ENCODE data around the gene ZNF10.

Gene ZNF10

DNA sequence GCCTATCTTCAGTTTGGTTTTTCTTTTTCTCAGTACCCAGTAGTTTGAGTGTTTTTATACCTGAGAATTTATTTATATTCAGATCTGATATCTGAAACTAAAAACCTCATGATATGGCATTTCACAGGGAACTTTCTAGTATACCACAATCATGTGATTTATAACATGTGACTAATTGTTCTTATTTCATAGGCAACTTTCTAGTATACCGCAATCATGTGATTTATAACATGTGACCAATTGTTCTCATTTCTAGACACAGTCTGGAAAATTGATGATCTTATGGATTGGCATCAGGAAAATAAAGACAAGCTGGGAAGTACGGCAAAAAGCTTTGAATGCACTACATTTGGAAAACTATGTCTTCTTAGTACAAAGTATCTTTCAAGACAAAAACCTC is 71.5 kb downstream of the ZNF10 start:
- H3K27ac ChIP-seq = no peak overlapping the region
- TF ChIP-seq ZFX (IDR thresholded peaks at IDR 0.05) = no peak
- TF ChIP-seq, protein P1, sequence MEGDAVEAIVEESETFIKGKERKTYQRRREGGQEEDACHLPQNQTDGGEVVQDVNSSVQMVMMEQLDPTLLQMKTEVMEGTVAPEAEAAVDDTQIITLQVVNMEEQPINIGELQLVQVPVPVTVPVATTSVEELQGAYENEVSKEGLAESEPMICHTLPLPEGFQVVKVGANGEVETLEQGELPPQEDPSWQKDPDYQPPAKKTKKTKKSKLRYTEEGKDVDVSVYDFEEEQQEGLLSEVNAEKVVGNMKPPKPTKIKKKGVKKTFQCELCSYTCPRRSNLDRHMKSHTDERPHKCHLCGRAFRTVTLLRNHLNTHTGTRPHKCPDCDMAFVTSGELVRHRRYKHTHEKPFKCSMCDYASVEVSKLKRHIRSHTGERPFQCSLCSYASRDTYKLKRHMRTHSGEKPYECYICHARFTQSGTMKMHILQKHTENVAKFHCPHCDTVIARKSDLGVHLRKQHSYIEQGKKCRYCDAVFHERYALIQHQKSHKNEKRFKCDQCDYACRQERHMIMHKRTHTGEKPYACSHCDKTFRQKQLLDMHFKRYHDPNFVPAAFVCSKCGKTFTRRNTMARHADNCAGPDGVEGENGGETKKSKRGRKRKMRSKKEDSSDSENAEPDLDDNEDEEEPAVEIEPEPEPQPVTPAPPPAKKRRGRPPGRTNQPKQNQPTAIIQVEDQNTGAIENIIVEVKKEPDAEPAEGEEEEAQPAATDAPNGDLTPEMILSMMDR (conservative IDR thresholded peaks at IDR 0.05) = no peak

DNA sequence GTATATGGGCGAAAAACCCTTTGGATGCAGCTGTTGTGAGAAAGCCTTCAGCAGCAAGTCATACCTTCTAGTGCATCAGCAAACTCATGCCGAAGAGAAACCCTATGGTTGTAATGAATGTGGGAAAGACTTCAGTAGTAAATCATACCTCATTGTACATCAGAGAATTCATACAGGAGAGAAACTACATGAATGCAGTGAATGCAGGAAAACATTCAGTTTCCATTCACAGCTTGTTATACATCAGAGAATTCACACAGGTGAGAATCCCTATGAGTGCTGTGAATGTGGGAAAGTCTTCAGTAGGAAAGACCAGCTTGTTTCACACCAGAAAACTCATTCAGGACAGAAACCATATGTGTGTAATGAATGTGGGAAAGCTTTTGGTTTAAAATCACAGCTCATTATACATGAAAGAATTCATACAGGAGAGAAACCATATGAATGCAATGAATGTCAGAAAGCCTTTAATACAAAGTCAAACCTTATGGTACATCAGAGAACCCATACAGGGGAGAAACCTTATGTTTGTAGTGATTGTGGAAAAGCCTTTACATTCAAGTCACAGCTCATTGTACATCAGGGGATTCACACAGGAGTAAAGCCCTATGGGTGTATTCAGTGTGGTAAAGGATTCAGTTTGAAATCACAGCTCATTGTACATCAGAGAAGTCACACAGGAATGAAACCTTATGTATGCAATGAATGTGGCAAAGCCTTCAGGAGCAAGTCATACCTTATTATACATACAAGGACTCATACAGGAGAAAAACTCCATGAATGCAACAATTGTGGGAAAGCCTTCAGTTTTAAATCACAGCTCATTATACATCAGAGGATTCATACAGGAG is 72.3 kb downstream of the ZNF10 start:
- no peak for TF ChIP-seq ZFX (IDR thresholded peaks at IDR 0.05)
- TF ChIP-seq, protein P1 (conservative IDR thresholded peaks at IDR 0.05) = no peak
- H3K27ac ChIP-seq = no peak overlapping the region

DNA sequence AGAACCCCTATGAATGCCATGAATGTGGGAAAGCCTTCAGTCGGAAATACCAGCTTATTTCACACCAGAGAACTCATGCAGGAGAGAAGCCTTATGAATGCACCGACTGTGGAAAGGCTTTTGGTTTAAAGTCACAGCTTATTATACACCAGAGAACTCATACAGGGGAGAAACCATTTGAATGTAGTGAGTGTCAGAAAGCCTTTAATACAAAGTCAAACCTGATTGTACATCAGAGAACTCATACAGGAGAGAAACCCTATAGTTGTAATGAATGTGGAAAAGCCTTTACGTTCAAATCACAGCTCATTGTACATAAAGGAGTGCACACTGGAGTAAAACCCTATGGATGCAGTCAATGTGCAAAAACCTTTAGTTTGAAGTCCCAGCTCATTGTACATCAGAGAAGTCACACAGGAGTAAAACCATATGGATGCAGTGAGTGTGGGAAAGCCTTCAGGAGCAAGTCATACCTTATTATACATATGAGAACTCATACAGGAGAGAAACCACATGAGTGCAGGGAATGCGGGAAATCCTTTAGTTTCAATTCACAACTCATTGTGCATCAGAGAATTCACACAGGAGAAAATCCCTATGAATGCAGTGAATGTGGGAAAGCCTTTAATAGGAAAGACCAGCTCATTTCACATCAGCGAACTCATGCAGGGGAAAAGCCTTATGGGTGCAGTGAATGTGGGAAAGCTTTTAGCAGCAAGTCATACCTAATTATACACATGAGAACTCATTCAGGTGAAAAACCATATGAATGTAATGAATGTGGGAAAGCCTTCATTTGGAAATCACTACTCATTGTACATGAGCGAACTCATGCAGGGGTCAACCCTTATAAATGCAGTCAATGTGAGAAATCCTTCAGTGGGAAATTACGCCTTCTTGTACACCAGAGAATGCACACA is 73.2 kb downstream of the ZNF10 start:
- H3K27ac ChIP-seq = no peak overlapping the region
- TF ChIP-seq ZFX (IDR thresholded peaks at IDR 0.05) = no peak
- TF ChIP-seq, protein P1 (conservative IDR thresholded peaks at IDR 0.05) = no peak

DNA sequence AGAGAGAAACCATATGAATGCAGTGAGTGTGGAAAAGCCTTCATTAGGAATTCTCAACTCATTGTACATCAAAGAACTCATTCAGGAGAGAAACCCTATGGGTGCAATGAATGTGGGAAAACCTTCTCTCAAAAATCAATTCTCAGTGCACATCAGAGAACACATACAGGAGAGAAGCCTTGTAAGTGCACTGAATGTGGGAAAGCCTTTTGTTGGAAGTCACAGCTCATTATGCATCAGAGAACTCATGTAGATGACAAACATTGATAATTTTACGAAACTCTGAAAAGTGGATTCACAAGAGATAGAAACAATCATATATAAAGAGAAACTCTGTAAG is 73.8 kb downstream of the ZNF10 start:
- H3K27ac ChIP-seq = no peak overlapping the region
- no peak for TF ChIP-seq ZFX (IDR thresholded peaks at IDR 0.05)
- TF ChIP-seq, protein P1 (conservative IDR thresholded peaks at IDR 0.05) = no peak

DNA sequence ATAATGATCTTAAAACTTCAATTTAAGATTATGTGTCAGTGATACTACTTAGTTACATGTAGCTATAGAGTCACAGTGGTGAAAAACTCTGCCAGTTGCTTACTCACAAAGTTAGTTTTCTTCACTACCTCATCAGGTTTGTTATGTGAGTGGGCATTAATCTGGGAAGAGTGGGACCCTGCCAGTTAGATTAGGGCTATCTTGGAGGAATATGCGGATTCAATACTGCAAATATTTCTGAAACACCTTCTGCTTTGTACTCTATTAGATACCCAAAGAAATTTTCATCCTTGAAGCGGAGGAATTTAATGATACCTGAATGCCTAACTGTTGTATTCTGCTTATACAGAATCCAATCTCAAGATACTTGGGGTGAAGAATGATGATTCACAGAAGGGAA is 76.0 kb downstream of the ZNF10 start:
- TF ChIP-seq ZFX (IDR thresholded peaks at IDR 0.05) = no peak
- TF ChIP-seq, protein P1 (conservative IDR thresholded peaks at IDR 0.05) = no peak
- H3K27ac ChIP-seq = no peak overlapping the region
